RWPE2 (cell line): ENCODE results near the gene CHI3L1.
A peak's percentile ranks its signal among the peaks of the same experiment; 100 is the strongest.
"Not testable (repeated sequence)": the region's sequence is repeated elsewhere in the genome, so short reads cannot be mapped to it uniquely, and the experiment has no call there.

Source experiments
- ATAC-seq: fragments of 200-7000 bp; cut with Tn5 transposase; 3 replicates; pipeline ENCODE4 v1.9.1; 2021; ENCODE audit warnings: low read depth
- DNase-seq: peaks from one replicate; pipeline ENCODE4 v3.0.0-alpha.2; 2020; ENCODE audit warnings: low spot score
- H3K27ac ChIP-seq: fragments of 450-650 bp; 2 replicates; pipeline ENCODE4 v1.5.1; 2017; ENCODE audit warnings: mild to moderate bottlenecking; ENCODE audit not compliant: poor library complexity, severe bottlenecking
- H3K27me3 ChIP-seq: fragments of 250-450 bp; sonication (Bioruptor Pico); 2 replicates; pipeline ENCODE4 v1.5.1; 2021; ENCODE audit warnings: mild to moderate bottlenecking, moderate library complexity; ENCODE audit not compliant: insufficient read depth, poor library complexity, severe bottlenecking
- H3K36me3 ChIP-seq: fragments of 250-450 bp; sonication (Bioruptor Pico); 2 replicates; pipeline ENCODE4 v1.5.1; 2020; ENCODE audit warnings: low read depth, mild to moderate bottlenecking, moderate library complexity
- H3K4me1 ChIP-seq: fragments of 250-450 bp; sonication (Bioruptor Pico); 2 replicates; pipeline ENCODE4 v1.5.1; 2021; ENCODE audit warnings: mild to moderate bottlenecking, moderate library complexity; ENCODE audit not compliant: insufficient read depth, poor library complexity, severe bottlenecking
- H3K4me3 ChIP-seq: fragments of 250-450 bp; sonication (Bioruptor Pico); 2 replicates; pipeline ENCODE4 v1.5.1; 2021; ENCODE audit warnings: mild to moderate bottlenecking, moderate library complexity; ENCODE audit not compliant: severe bottlenecking
- H3K9me3 ChIP-seq: fragments of 250-450 bp; sonication (Bioruptor Pico); 2 replicates; pipeline ENCODE4 v1.5.1; 2021; ENCODE audit warnings: mild to moderate bottlenecking, moderate library complexity; ENCODE audit not compliant: severe bottlenecking
- TF ChIP-seq, protein P1 (sequence below): fragments of 450-650 bp; IDR thresholded peaks from one replicate; pipeline ENCODE4 v1.5.1; 2017; ENCODE audit warnings: mild to moderate bottlenecking, moderate library complexity; ENCODE audit not compliant: poor library complexity, severe bottlenecking

The CHI3L1 gene

DNA sequence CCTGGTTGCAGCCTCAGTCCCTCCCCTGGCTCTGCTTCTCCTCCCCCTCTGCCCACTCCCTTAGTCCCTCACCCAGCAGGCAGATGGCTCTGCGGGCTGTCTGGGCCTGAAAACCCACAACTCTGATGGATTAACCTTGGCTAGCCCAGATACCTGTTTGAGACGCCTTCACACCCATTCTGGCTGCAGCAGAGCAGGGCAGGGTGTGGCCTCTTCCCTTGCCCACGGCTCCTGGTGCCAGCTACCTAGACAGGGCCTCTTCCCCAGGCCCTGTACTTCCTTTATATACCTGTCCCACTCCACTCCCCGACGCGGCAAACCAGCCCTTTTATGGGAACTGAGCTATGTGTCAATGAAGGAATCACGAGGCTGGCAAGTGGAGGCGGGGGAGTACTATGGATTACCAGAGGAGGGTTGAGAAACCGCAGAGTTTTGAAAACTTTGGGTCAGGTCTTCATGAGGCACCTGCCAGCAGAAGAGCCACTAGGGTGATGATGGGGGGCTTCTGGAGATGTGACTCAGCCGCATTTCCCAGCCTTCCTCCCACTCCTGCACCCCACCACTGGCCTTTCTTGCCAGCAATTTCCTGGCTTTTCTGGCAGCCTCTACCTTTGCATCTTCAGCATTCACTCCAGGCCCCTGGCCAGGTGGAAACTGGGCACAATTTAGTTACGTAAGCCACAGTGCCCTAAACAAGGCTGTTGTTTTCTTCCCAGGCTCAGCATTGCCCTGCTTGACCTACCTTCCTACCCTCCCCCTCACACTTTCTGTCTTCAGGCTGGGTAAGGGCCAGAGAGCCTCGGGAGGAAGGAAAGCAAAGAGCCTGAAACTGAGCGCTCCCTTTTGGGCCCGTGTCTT, at the start of gene CHI3L1:
CHI3L1 (minus strand) TSS at position 259 of the 858 bp plus-strand sequence; CDS start at position 178, 81 bp downstream.
- Histone ChIP-seq H3K27me3 (no peaks in the 10 kb centered on the region), H3K27ac (no peak within 1 kb of the TSS), H3K4me1 (no peaks in the 10 kb centered on the region), H3K9me3 (no peaks in the 10 kb centered on the region), H3K36me3 (no peaks in the 10 kb centered on the region), H3K4me3 (no peak within 1 kb of the TSS)
- DNase-seq = no peak
- ATAC-seq = peak; percentile 46; the same call in 2 of the 3 replicates
- TF ChIP-seq, protein P1, sequence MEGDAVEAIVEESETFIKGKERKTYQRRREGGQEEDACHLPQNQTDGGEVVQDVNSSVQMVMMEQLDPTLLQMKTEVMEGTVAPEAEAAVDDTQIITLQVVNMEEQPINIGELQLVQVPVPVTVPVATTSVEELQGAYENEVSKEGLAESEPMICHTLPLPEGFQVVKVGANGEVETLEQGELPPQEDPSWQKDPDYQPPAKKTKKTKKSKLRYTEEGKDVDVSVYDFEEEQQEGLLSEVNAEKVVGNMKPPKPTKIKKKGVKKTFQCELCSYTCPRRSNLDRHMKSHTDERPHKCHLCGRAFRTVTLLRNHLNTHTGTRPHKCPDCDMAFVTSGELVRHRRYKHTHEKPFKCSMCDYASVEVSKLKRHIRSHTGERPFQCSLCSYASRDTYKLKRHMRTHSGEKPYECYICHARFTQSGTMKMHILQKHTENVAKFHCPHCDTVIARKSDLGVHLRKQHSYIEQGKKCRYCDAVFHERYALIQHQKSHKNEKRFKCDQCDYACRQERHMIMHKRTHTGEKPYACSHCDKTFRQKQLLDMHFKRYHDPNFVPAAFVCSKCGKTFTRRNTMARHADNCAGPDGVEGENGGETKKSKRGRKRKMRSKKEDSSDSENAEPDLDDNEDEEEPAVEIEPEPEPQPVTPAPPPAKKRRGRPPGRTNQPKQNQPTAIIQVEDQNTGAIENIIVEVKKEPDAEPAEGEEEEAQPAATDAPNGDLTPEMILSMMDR = no peak

DNA sequence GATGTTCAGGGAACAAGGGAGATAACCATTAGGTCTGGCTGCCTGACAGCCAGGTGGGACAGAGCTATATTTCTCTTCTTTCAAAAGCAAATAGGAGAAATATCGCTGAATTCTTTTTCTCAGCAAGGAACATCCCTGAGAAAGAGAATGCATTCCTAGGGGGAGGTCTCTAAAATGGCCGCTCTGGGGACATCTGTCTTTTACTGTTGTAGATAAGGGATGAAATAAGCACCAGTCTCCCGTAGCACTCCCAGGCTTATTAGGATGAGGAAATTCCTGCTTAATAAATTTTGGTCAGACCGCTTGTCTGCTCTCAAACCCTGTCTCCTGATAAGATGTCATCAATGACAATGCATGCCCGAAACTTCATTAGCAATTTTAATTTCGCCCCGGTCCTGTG, 48.4 kb upstream of the CHI3L1 start:
- ATAC-seq, H3K4me1 ChIP-seq, H3K4me3 ChIP-seq, H3K27me3 ChIP-seq, H3K9me3 ChIP-seq, DNase-seq, H3K27ac ChIP-seq, H3K36me3 ChIP-seq: not testable (repeated sequence)

DNA sequence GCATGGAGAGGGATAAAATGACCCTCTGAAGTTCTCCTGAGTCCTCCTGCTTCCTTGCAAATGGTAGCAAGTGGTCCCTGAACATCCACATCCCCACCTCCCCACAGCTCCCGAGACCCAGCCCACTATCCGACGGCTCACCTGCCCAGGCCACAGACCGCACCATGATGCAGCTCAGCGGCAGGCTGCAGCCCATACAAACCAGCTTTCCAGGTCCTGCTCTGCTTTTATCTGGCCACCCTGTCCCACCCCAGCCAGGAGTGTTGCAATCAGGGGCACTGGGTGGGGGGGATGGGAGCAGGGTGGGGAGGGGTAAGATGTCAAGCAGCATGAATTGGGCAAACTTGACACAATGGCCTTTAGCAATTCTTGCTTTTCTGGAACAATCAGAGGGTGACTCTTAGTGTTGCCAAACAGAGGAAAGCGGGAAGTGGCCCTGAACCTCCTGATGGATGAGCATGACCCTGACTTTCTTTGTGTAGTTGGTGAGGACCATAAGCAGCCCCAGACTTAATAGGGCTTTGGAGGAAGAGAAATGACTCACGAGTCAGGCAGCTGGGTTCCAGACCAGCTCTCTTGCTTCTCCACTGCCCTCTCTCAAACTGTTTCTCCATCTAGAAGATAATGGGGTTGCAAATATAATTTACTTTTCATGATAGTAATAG, 43.1 kb upstream of the CHI3L1 start, which contains the start of gene CHIT1:
CHIT1 (minus strand) TSS at position 203 of the 665 bp plus-strand sequence; CDS start at position 166, 37 bp downstream.
- H3K4me3 ChIP-seq = no peak within 1 kb of the TSS
- no peaks in the 10 kb centered on the region for H3K4me1 ChIP-seq
- no peak for ATAC-seq
- no peaks in the 10 kb centered on the region for H3K9me3 ChIP-seq
- TF ChIP-seq, protein P1 = no peak
- H3K36me3 ChIP-seq = no peaks in the 10 kb centered on the region
- no peak within 1 kb of the TSS for H3K27ac ChIP-seq
- DNase-seq = no peak
- no peaks in the 10 kb centered on the region for H3K27me3 ChIP-seq

DNA sequence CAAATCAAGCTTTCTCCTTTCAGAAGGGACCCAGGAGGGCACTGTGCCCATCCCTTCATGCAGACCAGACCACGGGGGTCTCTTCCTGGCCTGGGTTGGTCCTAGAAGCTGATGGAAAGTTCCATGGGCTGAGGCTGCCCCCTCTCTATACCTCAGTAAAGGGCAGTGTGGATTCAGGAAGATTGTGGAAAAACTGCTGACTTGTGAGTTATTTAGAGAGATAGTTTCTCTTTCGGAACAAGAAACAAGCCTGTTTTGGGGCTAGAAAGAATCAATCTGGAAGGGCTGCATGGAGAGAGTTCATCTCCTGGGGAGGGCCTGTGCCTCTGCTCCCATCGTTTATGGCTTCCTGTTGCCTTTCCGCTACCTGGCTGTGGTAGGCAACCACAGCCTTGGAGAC, 42.2 kb upstream of the CHI3L1 start:
- Histone ChIP-seq H3K4me1 (no peaks in the 10 kb centered on the region), H3K27ac (no peak overlapping the region), H3K27me3 (no peaks in the 10 kb centered on the region), H3K36me3 (no peaks in the 10 kb centered on the region), H3K9me3 (no peaks in the 10 kb centered on the region), H3K4me3 (no peak overlapping the region)
- ATAC-seq (no peak), DNase-seq (no peak)
- TF ChIP-seq, protein P1 = no peak

DNA sequence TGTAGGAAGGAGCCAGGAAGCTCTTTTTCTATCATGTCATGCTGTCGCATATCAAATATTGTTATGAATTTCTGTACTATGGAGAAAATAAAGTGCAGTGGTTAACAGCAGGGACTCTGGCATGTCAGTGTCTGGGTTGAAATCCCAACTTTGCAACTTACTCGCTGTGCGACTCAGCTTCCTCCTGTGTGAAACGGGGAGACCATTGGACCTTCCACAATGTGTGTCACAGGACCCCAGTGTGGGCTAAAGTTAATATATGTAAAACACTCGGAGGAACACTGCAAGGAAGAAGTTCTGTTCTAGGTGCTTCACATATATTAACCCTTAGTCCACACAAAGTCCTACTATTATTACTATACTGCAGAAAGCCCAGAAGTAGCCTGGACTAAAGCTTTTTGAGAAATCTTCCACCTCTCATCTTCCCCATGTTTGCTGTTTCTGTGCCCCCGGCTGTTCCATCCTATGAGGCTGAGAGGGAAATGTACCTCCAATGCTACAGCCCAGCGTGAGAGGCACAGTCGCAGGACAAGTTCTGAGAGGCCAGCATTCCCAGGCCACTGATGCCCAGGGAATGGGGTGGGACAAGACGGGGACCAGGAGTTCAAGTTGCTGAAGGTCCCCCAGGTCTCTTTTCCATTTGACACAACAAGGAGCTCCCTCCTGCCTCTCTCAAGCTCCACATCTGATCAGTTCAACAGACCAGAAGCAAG, 41.0 kb upstream of the CHI3L1 start:
- TF ChIP-seq, protein P1 = no peak
- no peak for DNase-seq
- Histone ChIP-seq H3K4me3 (no peak overlapping the region), H3K27me3 (no peaks in the 10 kb centered on the region), H3K36me3 (no peaks in the 10 kb centered on the region), H3K27ac (no peak overlapping the region), H3K9me3 (no peaks in the 10 kb centered on the region), H3K4me1 (no peaks in the 10 kb centered on the region)
- no peak for ATAC-seq
